OCI-LY3 (cell line): Measurements from ENCODE around the gene ERBIN.

Source experiments
- H2AFZ ChIP-seq: fragments of 200-600, 300-600 bp; shearing (Covaris generic); 2 replicates; pipeline ENCODE4 v1.6.0; 2014; ENCODE audit warnings: antibody characterized with exemption, low read depth, low read length
- H3K27ac ChIP-seq: fragments of 200-600, 300-600 bp; sonication (generic); 2 replicates; pipeline ENCODE4 v1.5.1; 2014; ENCODE audit warnings: mild to moderate bottlenecking, low read length, moderate library complexity, mixed read lengths
- H3K27me3 ChIP-seq: fragments of 200-600, 300-600 bp; sonication (generic); 2 replicates; pipeline ENCODE4 v1.6.1; 2014; ENCODE audit warnings: low read depth, low read length, mixed read lengths
- H3K36me3 ChIP-seq: fragments of 200-600, 300-600 bp; sonication (generic); replicated peaks from 2 replicates; pipeline ENCODE3; 2014; ENCODE audit warnings: low read depth, low read length, mixed read lengths
- H3K4me1 ChIP-seq: fragments of 300-600, 200-600 bp; sonication (generic); 2 replicates; pipeline ENCODE4 v1.6.1; 2014; ENCODE audit warnings: low read length, mixed read lengths
- H3K4me2 ChIP-seq: fragments of 200-600, 300-600 bp; sonication (generic); 2 replicates; pipeline ENCODE4 v1.6.1; 2014; ENCODE audit warnings: low read length, mixed read lengths
- H3K4me3 ChIP-seq: fragments of 300-600, 200-600 bp; sonication (generic); 2 replicates; pipeline ENCODE4 v1.5.1; 2014; ENCODE audit warnings: antibody characterized with exemption, mild to moderate bottlenecking, low read length, moderate library complexity
- H3K79me2 ChIP-seq: fragments of 300-600, 200-600 bp; shearing (Covaris generic); 2 replicates; pipeline ENCODE4 v1.6.1; 2014; ENCODE audit warnings: mild to moderate bottlenecking, low read length, mixed read lengths
- H3K9ac ChIP-seq: fragments of 300-600, 200-600 bp; shearing (Covaris generic); 2 replicates; pipeline ENCODE4 v1.6.0; 2014; ENCODE audit warnings: mild to moderate bottlenecking, low read length, moderate library complexity
- H3K9me3 ChIP-seq: fragments of 200-600, 300-600 bp; shearing (Covaris generic); 2 replicates; pipeline ENCODE4 v1.6.1; 2014; ENCODE audit warnings: low read length, mixed read lengths; ENCODE audit not compliant: insufficient read depth
- H4K20me1 ChIP-seq: fragments of 200-600, 300-600 bp; sonication (generic); 2 replicates; pipeline ENCODE4 v1.6.1; 2016; ENCODE audit warnings: low read length, mixed read lengths; ENCODE audit not compliant: insufficient read depth
- CTCF ChIP-seq: fragments of 200-600, 300-600 bp; sonication (generic); IDR thresholded peaks from 2 replicates; pipeline ENCODE4 v1.5.1; 2014; ENCODE audit warnings: antibody characterized with exemption, low read length, low read depth
- EZH2phosphoT487 ChIP-seq: fragments of 200-600 bp; shearing (Covaris generic); IDR thresholded peaks from 2 replicates; pipeline ENCODE4 v1.6.1; 2018; ENCODE audit warnings: antibody characterized with exemption, mixed run types, low read depth

ERBIN gene

GRCh38 chr5:65933295-65933694, 6.9 kb downstream of the ERBIN start:
- H3K9me3 ChIP-seq = no peaks in the 10 kb centered on the region
- no peak overlapping the region for H3K9ac ChIP-seq
- peaks cover 27% of the 10 kb centered on the region for H3K36me3 ChIP-seq
- TF ChIP-seq EZH2phosphoT487 (no peak), CTCF (no peak)
- H2AFZ ChIP-seq = no peak overlapping the region
- H4K20me1 ChIP-seq = peaks cover 82% of the 10 kb centered on the region
- H3K4me3 ChIP-seq = no peak overlapping the region
- H3K4me2 ChIP-seq = no peak overlapping the region
- H3K79me2 ChIP-seq = peaks cover 100% of the 10 kb centered on the region
- no peaks in the 10 kb centered on the region for H3K27me3 ChIP-seq
- H3K4me1 ChIP-seq = peaks cover 10% of the 10 kb centered on the region
- H3K27ac ChIP-seq = no peak overlapping the region

- Histone ChIP-seq H4K20me1 (peaks cover 57% of the 10 kb centered on the region), H3K79me2 (peaks cover 83% of the 10 kb centered on the region), H2AFZ (no peak overlapping the region), H3K9ac (no peak overlapping the region), H3K4me3 (no peak overlapping the region), H3K27me3 (no peaks in the 10 kb centered on the region), H3K27ac (no peak overlapping the region), H3K9me3 (no peaks in the 10 kb centered on the region), H3K36me3 (peaks cover 19% of the 10 kb centered on the region), H3K4me2 (no peak overlapping the region), H3K4me1 (no peaks in the 10 kb centered on the region)
- TF ChIP-seq EZH2phosphoT487 = no peak
- no peak for TF ChIP-seq CTCF
Measured at GRCh38 chr5:65938256-65938655, 11.9 kb downstream of the ERBIN start.

- Histone ChIP-seq H3K36me3 (peaks cover 15% of the 10 kb centered on the region), H4K20me1 (peaks cover 64% of the 10 kb centered on the region), H3K4me3 (no peak overlapping the region), H3K27ac (no peak overlapping the region), H3K9me3 (no peaks in the 10 kb centered on the region), H3K9ac (no peak overlapping the region), H3K27me3 (no peaks in the 10 kb centered on the region), H2AFZ (no peak overlapping the region), H3K79me2 (peaks cover 81% of the 10 kb centered on the region), H3K4me2 (no peak overlapping the region), H3K4me1 (no peaks in the 10 kb centered on the region)
- TF ChIP-seq EZH2phosphoT487 (no peak), CTCF (no peak)
Measured at GRCh38 chr5:65943771-65944170, 17.4 kb downstream of the ERBIN start.

GRCh38 chr5:65946198-65946745, 19.9 kb downstream of the ERBIN start:
- H3K36me3 ChIP-seq = peaks cover 15% of the 10 kb centered on the region

More at GRCh38 chr5:65946198-65946745, 19.9 kb downstream of the ERBIN start:
- Histone ChIP-seq H4K20me1 (peaks cover 86% of the 10 kb centered on the region), H3K4me2 (no peak overlapping the region), H3K9ac (no peak overlapping the region), H3K27me3 (no peaks in the 10 kb centered on the region), H3K4me1 (no peaks in the 10 kb centered on the region), H3K9me3 (no peaks in the 10 kb centered on the region), H3K4me3 (no peak overlapping the region), H3K79me2 (peaks cover 99% of the 10 kb centered on the region), H3K27ac (no peak overlapping the region), H2AFZ (no peak overlapping the region)
- no peak for TF ChIP-seq CTCF
- TF ChIP-seq EZH2phosphoT487 = no peak
